Measurements from ENCODE around the gene MPL. TPM values are rescaled to one million over a fixed set of nuclear protein-coding genes. Genes with fewer than 3 reads are reported as not detected.

The MPL gene
- not detected for total RNA-seq

DNA sequence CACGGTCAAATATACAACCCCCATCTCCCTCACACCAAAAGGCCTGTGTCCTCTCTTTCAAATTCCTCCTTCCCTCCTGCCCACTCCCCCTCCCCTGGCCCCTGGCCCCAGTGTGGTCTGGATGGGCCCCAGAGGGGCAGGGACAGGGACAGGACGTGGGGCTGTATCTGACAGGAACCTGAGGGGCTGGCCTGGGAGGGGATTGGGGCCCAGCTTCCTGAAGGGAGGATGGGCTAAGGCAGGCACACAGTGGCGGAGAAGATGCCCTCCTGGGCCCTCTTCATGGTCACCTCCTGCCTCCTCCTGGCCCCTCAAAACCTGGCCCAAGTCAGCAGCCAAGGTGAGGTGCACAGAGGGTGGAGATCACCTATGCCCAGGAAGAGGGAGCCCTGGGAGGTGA lies at the start of gene MPL:
Gene MPL (plus strand): TSS at position 231 of the 400 bp plus-strand sequence. CDS start 31 bp downstream, at position 262.
- ChIA-PET CTCF (no interaction called here), POLR2A (no interaction called here)

DNA sequence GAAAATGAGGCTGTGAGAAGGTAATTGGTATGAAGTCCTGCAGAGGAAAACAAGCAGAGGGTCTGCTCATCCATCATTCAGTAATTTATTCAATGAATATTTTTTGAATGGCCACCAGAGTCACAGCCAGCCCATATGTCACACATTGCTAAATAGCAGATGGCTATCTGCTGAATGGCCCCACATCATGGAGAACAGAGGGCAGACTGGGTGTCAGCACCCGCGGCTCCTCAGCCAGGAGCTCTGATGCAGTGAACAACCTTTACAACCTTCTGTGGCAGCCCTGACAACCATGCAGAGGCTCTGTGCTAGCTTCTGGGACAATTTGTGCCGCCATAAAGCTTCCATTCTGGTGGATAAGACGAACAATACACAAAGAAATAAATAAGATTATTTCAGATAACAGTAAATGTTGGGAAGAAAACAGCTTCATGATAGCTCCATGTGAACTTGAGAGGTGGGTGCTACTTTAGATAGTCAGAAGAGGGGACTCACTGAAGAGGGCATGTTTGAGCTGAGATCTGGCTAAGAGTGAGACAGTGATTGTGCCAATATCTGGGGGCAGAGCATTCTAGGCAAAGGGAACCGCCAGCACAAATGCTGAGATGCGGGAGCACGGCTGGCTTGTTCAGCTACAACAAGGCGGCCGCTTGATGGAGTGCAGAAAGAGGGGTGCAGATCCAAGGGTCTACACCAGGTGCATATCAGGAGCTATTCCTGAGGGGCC lies 49.4 kb upstream of the MPL start:
- POLR2A ChIA-PET = no interaction called here

GRCh38 chr1:43288785-43289706 lies 48.6 kb upstream of the MPL start:
- POLR2A ChIA-PET = no interaction called here
- CTCF ChIA-PET = no interaction called here

More for the DNA sequence above, 49.4 kb upstream of the MPL start:
- CTCF ChIA-PET = no interaction called here

DNA sequence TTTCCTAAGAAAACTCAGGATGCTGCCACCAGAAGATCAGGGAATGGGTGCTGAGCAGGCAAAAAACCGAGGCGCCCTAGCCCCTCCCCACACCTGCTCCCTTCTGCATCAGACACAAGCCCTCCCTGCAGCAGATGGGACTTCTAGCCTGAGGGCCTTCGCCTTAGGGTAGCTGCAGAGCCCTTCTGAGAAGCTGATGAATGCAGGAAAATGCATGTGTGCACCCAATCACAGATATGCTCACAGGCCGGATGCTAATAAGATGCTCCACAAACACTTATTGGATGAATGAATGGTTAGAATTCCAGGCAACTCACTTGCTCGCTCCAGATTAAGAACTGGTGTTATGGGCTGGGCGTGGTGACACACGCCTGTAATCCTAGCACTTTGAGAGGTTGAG lies 45.4 kb upstream of the MPL start:
- CTCF ChIA-PET = interaction anchor here (0.7 kb wide), 1 partner anchor 15 kb away, joined by 3 read pairs; no protein-coding TSS in a partner anchor

GRCh38 chr1:43292679-43293078 lies 44.9 kb upstream of the MPL start:
- CTCF ChIA-PET = interaction anchor here (0.7 kb wide), 1 partner anchor 15 kb away, joined by 3 read pairs; no protein-coding TSS in a partner anchor
- POLR2A ChIA-PET = no interaction called here

More for the DNA sequence above, 45.4 kb upstream of the MPL start:
- POLR2A ChIA-PET = no interaction called here

DNA sequence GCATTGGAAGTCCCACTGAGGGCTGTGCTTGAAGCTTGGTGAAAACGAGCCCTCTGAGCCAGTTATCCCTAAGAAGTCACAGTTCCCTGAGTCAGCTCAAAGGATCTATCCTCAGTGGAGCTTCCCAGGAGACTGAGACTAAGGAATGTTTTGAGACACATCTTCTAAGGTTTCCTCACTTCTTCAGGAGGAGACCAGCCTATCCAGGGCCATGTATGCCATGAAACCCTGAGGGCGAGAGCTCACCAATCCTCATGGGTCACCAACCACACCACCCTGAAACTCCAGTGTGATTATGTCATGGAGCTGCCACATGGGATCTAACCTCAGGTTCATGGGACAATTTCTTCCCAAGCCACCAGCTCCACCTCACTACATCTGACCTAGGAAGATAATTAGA lies 44.4 kb upstream of the MPL start:
- POLR2A ChIA-PET = no interaction called here
- CTCF ChIA-PET = no interaction called here

GRCh38 chr1:43293896-43294760 lies 43.5 kb upstream of the MPL start:
- ChIA-PET CTCF (no interaction called here), POLR2A (no interaction called here)

DNA sequence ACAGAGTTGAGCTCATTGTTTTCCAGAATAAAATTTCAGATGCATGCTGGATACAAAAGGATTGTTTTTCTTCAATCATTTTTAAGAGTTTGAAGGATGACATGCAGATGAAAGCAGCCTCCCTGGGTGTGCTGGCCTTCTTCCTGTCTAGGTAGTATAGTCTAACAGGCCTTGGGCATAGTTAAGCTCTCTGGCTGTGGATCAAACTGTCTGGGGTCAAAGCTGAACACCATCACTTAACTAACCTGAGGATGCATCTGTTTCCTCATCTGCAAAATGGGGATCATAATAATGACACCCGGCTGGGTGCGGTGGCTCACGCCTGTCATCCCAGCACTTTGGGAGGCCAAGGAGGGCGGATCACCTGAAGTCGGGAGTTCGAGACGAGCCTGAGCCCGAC lies 42.9 kb upstream of the MPL start:
- ChIA-PET CTCF (no interaction called here), POLR2A (no interaction called here)

DNA sequence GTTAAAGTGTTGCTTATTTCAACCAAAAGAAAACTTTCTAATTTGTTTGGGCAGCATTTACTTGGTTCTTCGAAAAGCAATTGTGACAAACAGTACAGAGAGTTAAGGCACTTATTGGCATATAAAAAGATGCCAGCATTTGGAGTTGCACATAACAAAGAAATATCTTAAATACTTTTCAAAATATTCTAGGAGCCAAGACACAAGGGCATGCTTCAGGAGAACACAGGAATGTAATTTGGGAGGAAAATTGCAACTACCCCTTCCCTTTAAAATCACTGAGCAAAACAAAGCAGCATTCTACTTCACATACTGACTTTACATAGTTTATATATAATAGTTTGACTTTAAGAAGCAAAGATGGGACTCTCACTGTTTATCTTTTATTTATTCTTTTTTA lies 41.4 kb upstream of the MPL start:
- POLR2A ChIA-PET = no interaction called here
- CTCF ChIA-PET = no interaction called here

GRCh38 chr1:43298055-43298454 lies 39.6 kb upstream of the MPL start:
- ChIA-PET POLR2A (no interaction called here), CTCF (no interaction called here)

GRCh38 chr1:43299101-43299500 lies 38.5 kb upstream of the MPL start:
- CTCF ChIA-PET = no interaction called here
- POLR2A ChIA-PET = no interaction called here

GRCh38 chr1:43300378-43301094 lies 37.1 kb upstream of the MPL start, which contains the start of gene TIE1:
Gene TIE1, plus strand, starts transcription at chr1:43300982. Its CDS starts 90 bp downstream, at chr1:43301072.
- ChIA-PET CTCF (no interaction called here), POLR2A (no interaction called here)

DNA sequence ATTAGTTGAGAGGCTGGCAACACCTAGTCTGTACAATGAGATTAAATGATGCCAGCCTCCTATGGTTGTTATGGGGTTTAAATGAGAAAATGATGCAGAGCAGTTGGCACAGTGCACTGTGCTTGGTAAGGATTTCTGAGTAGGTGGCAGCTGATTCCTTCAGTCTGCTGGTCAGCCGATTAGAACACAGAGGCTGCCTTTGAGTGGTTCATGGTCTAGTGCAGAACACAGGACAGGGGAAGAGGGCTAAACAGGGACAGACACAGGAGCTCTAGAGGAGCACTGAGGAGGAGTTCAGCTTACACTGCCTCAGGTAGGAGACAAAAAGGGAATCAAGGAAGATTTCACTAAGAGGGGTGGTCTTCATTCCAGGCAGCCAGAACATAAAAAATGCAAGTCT lies 35.4 kb upstream of the MPL start:
- ChIA-PET CTCF (no interaction called here), POLR2A (no interaction called here)

DNA sequence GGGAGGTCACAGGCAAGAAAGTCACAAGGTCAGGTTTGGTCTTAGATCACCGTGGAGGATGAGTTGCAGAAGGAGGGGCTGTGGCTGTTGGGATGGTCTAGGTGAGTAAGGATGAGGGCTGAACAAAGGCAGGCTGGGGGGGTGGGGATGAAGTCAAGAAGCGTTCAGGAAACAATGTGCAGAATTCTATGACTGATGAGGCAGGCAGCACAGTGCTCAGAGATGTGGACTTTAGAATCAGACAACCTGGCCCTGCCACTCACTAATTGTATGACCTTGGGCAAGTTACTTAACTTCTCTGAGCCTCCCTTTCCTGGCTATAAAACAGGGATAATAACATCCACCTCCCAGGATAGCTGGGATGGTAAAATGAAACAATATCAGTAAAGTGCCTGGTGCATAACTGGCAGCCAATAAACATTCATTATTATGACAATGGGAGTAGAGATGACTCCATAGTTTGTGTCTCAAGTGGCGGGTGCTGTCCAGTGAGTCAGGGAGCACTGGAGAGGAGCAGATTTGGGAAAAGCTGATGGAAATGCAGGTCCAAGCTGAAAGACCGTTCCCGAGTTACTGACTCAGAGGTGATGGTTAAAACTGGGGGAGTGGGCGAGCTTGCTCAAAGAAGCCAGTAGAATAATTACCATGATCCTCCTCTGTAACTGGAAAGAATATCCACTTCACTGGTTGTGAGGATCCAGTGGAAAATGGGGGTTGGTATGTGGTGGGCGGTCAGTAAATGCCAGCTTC lies 34.7 kb upstream of the MPL start:
- CTCF ChIA-PET = no interaction called here
- POLR2A ChIA-PET = no interaction called here

DNA sequence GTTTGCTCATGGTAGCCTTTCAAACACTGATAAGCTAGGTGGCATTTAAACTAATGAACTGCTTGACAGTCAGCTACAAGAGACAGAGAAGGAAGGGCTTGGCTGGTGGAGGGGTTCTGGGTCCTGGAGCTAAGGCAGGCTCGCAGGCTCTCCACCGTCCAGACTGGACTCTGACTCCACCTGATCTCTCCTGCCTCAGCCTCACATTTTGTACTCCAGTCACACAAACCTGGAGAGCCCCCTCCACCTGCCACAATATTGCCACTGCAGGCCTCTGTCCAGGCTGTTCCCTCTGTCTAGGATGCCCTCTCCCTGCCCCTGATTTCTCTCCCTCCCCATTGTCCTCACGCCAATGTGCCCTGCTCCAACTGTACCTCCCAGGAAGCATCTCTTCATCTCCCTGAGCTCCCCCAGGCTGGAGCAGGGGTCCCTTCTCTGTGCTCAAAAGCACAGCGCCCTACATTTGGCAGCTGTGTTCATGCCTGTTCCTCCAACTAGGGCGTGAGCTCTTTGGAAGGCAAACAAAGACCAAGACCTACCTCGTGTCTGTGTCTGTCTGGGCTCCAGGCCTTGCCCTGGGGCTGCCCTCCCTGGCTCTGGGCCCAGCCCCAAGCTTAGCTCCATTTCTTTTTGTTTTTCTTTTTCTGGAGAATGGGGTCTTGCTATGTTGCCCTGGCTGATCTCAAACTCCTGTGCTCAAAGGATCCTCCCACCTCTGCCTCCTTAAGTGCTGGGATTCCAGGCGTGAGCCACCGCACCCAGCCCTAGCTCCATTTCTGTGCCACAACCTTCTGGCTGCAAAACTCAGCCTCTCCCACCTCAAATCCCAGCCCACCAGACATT lies 33.9 kb upstream of the MPL start:
- ChIA-PET CTCF (no interaction called here), POLR2A (no interaction called here)

GRCh38 chr1:43304314-43304681 lies 33.3 kb upstream of the MPL start:
- POLR2A ChIA-PET = no interaction called here
- CTCF ChIA-PET = no interaction called here

DNA sequence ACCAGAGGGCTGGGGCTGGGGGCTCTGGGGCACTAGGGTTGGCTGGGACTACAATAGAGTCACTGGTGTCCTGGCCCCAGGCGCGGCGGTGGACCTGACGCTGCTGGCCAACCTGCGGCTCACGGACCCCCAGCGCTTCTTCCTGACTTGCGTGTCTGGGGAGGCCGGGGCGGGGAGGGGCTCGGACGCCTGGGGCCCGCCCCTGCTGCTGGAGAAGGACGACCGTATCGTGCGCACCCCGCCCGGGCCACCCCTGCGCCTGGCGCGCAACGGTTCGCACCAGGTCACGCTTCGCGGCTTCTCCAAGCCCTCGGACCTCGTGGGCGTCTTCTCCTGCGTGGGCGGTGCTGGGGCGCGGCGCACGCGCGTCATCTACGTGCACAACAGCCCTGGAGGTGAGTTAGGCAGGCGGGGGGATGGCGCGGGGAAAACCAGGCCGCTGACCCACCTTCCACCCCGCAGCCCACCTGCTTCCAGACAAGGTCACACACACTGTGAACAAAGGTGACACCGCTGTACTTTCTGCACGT lies 32.8 kb upstream of the MPL start:
- CTCF ChIA-PET = no interaction called here

GRCh38 chr1:43305461-43305860 lies 32.2 kb upstream of the MPL start:
- CTCF ChIA-PET = no interaction called here
- POLR2A ChIA-PET = no interaction called here

More for the DNA sequence above, 32.8 kb upstream of the MPL start:
- POLR2A ChIA-PET = no interaction called here

Measured in activated CD8-positive, alpha-beta memory T cell treated with anti-CD3 and anti-CD28 coated beads for 36 hours (primary cell).